ENCODE data around the gene RALGAPA1. TPM values are rescaled to one million over a fixed set of nuclear protein-coding genes. Genes with fewer than 3 reads are reported as not detected.

Gene RALGAPA1
- total and polyA plus RNA-seq, 2 experiments from 2014 or later, result 21.9 to 27.3 TPM

DNA sequence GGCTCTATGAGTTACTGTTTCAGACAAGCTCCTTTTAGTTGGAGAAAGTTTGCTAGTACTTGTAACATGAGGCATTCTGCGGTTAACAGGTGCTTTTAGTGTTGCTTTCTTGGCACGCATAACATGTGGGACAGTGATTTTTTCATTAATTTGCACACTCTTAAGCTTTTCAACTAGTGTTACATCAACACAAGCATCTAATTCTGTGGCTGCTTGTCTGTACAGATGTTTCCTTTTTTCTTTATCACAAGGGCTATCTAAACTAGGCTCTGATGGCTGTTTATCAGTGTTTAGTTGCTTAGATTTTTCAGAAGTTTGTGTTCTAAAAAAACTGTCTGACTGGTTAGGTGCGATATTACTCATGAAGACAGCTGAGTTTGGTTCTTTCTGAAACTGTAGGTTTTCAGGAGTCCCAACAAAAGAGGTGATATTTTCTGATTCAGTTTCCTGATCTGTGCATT, 120.1 kb downstream of the RALGAPA1 start:
- Histone ChIP-seq H3F3A (replicated peaks; ENCODE audit: low read depth) (no peaks in the 10 kb centered on the region), H3K9me2 (ENCODE audit: insufficient read depth) (no peaks in the 10 kb centered on the region), H3K4me1 (ENCODE audit: insufficient read depth) (no peaks in the 10 kb centered on the region), H3K79me2 (replicated peaks; ENCODE audit: insufficient read depth) (no peaks in the 10 kb centered on the region), H4K20me1 (replicated peaks; ENCODE audit: insufficient read depth) (no peaks in the 10 kb centered on the region), H3K27me3 (ENCODE audit: insufficient read depth) (no peaks in the 10 kb centered on the region), H3K27ac (ENCODE audit: low read depth) (no peak overlapping the region), H3K4me2 (no peak overlapping the region), H3K36me3 (ENCODE audit: insufficient read depth) (no peaks in the 10 kb centered on the region), H2AFZ (no peak overlapping the region), H3K4me3 (no peak overlapping the region)
- ATAC-seq (no peak), DNase-seq (ENCODE audit: low spot score) (no peak)
- Mint-ChIP-seq H3K4me3 (no peak overlapping the region), H3K27ac (no peak overlapping the region), H3K9me3 (no peaks in the 10 kb centered on the region), H3K27me3 (ENCODE audit: insufficient read depth, low read depth, poor library complexity) (no peaks in the 10 kb centered on the region), H3K4me1 (no peaks in the 10 kb centered on the region), H3K36me3 (ENCODE audit: low read depth) (no peaks in the 10 kb centered on the region)
- no peak for TF ChIP-seq ZNF331 (CRISPR knock-in tag; IDR thresholded peaks at IDR 0.05; ENCODE audit: low read depth)
- TF ChIP-seq, protein P1, sequence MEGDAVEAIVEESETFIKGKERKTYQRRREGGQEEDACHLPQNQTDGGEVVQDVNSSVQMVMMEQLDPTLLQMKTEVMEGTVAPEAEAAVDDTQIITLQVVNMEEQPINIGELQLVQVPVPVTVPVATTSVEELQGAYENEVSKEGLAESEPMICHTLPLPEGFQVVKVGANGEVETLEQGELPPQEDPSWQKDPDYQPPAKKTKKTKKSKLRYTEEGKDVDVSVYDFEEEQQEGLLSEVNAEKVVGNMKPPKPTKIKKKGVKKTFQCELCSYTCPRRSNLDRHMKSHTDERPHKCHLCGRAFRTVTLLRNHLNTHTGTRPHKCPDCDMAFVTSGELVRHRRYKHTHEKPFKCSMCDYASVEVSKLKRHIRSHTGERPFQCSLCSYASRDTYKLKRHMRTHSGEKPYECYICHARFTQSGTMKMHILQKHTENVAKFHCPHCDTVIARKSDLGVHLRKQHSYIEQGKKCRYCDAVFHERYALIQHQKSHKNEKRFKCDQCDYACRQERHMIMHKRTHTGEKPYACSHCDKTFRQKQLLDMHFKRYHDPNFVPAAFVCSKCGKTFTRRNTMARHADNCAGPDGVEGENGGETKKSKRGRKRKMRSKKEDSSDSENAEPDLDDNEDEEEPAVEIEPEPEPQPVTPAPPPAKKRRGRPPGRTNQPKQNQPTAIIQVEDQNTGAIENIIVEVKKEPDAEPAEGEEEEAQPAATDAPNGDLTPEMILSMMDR (conservative IDR thresholded peaks at IDR 0.05; ENCODE audit: low read depth in 2 of 2), result no peak
- TF ChIP-seq, protein P2, sequence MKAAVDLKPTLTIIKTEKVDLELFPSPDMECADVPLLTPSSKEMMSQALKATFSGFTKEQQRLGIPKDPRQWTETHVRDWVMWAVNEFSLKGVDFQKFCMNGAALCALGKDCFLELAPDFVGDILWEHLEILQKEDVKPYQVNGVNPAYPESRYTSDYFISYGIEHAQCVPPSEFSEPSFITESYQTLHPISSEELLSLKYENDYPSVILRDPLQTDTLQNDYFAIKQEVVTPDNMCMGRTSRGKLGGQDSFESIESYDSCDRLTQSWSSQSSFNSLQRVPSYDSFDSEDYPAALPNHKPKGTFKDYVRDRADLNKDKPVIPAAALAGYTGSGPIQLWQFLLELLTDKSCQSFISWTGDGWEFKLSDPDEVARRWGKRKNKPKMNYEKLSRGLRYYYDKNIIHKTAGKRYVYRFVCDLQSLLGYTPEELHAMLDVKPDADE (IDR thresholded peaks at IDR 0.05), result no peak
- TF ChIP-seq, protein P3, sequence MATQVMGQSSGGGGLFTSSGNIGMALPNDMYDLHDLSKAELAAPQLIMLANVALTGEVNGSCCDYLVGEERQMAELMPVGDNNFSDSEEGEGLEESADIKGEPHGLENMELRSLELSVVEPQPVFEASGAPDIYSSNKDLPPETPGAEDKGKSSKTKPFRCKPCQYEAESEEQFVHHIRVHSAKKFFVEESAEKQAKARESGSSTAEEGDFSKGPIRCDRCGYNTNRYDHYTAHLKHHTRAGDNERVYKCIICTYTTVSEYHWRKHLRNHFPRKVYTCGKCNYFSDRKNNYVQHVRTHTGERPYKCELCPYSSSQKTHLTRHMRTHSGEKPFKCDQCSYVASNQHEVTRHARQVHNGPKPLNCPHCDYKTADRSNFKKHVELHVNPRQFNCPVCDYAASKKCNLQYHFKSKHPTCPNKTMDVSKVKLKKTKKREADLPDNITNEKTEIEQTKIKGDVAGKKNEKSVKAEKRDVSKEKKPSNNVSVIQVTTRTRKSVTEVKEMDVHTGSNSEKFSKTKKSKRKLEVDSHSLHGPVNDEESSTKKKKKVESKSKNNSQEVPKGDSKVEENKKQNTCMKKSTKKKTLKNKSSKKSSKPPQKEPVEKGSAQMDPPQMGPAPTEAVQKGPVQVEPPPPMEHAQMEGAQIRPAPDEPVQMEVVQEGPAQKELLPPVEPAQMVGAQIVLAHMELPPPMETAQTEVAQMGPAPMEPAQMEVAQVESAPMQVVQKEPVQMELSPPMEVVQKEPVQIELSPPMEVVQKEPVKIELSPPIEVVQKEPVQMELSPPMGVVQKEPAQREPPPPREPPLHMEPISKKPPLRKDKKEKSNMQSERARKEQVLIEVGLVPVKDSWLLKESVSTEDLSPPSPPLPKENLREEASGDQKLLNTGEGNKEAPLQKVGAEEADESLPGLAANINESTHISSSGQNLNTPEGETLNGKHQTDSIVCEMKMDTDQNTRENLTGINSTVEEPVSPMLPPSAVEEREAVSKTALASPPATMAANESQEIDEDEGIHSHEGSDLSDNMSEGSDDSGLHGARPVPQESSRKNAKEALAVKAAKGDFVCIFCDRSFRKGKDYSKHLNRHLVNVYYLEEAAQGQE (IDR thresholded peaks at IDR 0.05; ENCODE audit: unreplicated experiment), result no peak
- TF ChIP-seq, protein P4, sequence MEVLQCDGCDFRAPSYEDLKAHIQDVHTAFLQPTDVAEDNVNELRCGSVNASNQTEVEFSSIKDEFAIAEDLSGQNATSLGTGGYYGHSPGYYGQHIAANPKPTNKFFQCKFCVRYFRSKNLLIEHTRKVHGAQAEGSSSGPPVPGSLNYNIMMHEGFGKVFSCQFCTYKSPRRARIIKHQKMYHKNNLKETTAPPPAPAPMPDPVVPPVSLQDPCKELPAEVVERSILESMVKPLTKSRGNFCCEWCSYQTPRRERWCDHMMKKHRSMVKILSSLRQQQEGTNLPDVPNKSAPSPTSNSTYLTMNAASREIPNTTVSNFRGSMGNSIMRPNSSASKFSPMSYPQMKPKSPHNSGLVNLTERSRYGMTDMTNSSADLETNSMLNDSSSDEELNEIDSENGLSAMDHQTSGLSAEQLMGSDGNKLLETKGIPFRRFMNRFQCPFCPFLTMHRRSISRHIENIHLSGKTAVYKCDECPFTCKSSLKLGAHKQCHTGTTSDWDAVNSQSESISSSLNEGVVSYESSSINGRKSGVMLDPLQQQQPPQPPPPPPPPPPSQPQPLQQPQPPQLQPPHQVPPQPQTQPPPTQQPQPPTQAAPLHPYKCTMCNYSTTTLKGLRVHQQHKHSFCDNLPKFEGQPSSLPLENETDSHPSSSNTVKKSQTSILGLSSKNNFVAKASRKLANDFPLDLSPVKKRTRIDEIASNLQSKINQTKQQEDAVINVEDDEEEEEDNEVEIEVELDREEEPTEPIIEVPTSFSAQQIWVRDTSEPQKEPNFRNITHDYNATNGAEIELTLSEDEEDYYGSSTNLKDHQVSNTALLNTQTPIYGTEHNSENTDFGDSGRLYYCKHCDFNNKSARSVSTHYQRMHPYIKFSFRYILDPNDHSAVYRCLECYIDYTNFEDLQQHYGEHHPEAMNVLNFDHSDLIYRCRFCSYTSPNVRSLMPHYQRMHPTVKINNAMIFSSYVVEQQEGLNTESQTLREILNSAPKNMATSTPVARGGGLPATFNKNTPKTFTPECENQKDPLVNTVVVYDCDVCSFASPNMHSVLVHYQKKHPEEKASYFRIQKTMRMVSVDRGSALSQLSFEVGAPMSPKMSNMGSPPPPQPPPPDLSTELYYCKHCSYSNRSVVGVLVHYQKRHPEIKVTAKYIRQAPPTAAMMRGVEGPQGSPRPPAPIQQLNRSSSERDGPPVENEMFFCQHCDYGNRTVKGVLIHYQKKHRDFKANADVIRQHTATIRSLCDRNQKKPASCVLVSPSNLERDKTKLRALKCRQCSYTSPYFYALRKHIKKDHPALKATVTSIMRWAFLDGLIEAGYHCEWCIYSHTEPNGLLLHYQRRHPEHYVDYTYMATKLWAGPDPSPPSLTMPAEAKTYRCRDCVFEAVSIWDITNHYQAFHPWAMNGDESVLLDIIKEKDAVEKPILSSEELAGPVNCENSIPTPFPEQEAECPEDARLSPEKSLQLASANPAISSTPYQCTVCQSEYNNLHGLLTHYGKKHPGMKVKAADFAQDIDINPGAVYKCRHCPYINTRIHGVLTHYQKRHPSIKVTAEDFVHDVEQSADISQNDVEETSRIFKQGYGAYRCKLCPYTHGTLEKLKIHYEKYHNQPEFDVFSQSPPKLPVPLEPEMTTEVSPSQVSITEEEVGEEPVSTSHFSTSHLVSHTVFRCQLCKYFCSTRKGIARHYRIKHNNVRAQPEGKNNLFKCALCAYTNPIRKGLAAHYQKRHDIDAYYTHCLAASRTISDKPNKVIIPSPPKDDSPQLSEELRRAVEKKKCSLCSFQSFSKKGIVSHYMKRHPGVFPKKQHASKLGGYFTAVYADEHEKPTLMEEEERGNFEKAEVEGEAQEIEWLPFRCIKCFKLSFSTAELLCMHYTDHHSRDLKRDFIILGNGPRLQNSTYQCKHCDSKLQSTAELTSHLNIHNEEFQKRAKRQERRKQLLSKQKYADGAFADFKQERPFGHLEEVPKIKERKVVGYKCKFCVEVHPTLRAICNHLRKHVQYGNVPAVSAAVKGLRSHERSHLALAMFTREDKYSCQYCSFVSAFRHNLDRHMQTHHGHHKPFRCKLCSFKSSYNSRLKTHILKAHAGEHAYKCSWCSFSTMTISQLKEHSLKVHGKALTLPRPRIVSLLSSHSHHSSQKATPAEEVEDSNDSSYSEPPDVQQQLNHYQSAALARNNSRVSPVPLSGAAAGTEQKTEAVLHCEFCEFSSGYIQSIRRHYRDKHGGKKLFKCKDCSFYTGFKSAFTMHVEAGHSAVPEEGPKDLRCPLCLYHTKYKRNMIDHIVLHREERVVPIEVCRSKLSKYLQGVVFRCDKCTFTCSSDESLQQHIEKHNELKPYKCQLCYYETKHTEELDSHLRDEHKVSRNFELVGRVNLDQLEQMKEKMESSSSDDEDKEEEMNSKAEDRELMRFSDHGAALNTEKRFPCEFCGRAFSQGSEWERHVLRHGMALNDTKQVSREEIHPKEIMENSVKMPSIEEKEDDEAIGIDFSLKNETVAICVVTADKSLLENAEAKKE (CRISPR knock-in tag; IDR thresholded peaks at IDR 0.05), result no peak
- no peak for TF ChIP-seq NANOG (IDR thresholded peaks at IDR 0.05; ENCODE audit: borderline replicate concordance)
- TF ChIP-seq POLR2AphosphoS5 (IDR thresholded peaks at IDR 0.05; ENCODE audit: low read depth), result no peak
- TF ChIP-seq CREB1 (CRISPR knock-in tag; IDR thresholded peaks at IDR 0.05; ENCODE audit: low read depth), result no peak
- TF ChIP-seq STAT1 (IDR thresholded peaks at IDR 0.05; ENCODE audit: unreplicated experiment), result no peak
- TF ChIP-seq JUNB (IDR thresholded peaks at IDR 0.05; ENCODE audit: unreplicated experiment), result no peak
- TF ChIP-seq ZNF114 (CRISPR knock-in tag; IDR thresholded peaks at IDR 0.05), result no peak
- TF ChIP-seq EZH2phosphoT487 (IDR thresholded peaks at IDR 0.05; ENCODE audit: unreplicated experiment), result no peak
- no peak for TF ChIP-seq EZH2 (IDR thresholded peaks at IDR 0.05; ENCODE audit: low read depth, unreplicated experiment)

Measured in GM23338 (cell line).